OCI-LY1 (cell line): Measurements from ENCODE around the gene ZBTB16.

Experiments
- CTCF ChIP-seq: fragments of 200-600 bp; sonication (generic), shearing (Covaris generic); IDR thresholded peaks from 2 replicates; pipeline ENCODE4 v1.5.1; 2017; ENCODE audit warnings: mild to moderate bottlenecking, antibody characterized with exemption, low read length, moderate library complexity, mixed read lengths
- EZH2 ChIP-seq: fragments of 200-600 bp; sonication (generic), shearing (Covaris generic); IDR thresholded peaks from 2 replicates; pipeline ENCODE4 v1.8.0; 2017; ENCODE audit warnings: borderline replicate concordance, mixed run types, mild to moderate bottlenecking, antibody characterized with exemption, low read length, moderate library complexity, mixed read lengths

- TF ChIP-seq CTCF (no peak), EZH2 (no peak)
Observed at GRCh38 chr11:114063829-114064201, 4.3 kb downstream of the ZBTB16 start.
